Measurements from ENCODE around the gene CCDC116.

- TF ChIP-seq CTCF (IDR thresholded peaks at IDR 0.05) (no peak), POLR2AphosphoS5 (IDR thresholded peaks at IDR 0.05) (no peak), POLR2A (IDR thresholded peaks at IDR 0.05) (no peak), EP300 (IDR thresholded peaks at IDR 0.05; ENCODE audit: low read depth) (no peak)
Measured at GRCh38 chr22:21652010-21652546, 19.5 kb downstream of the CCDC116 start.
